HEK293 (cell line): ENCODE results near the gene BBS7.

ENCODE experiments used
- CTCF ChIA-PET: fragments of 350-600 bp; formaldehyde crosslinking; extraction: SDS; loops from one replicate; lab custom pipeline; 2021; ENCODE audit warnings: antibody characterized with exemption; lab: Yijun Ruan, JAX
- POLR2A ChIA-PET: fragments of 300-600 bp; formaldehyde crosslinking; extraction: SDS; loops from one replicate; lab custom pipeline; 2020; ENCODE audit warnings: antibody characterized with exemption, inconsistent platforms; lab: Yijun Ruan, JAX
- H3K27ac ChIP-seq: fragments of 200-500 bp; sonication (Bioruptor generic); 2 replicates; pipeline ENCODE4 v1.5.1; 2014; ENCODE audit warnings: low read depth, low read length, control low read depth, inconsistent platforms; ENCODE audit errors: extremely low read depth
- H3K36me3 ChIP-seq, 2 experiments: fragments of 200-500 bp in 1 of 2; sonication (Bioruptor generic) in 1 of 2; 1 replicate in 1 of 2; 2 replicates in 1 of 2; pipeline ENCODE4 v1.5.1; 2014 to 2017; ENCODE audit warnings: inconsistent platforms in 2 of 2, low read length in 2 of 2; ENCODE audit not compliant: control insufficient read depth in 2 of 2, insufficient read depth in 1 of 2
- H3K4me1 ChIP-seq: fragments of 200-500 bp; sonication (Bioruptor generic); 2 replicates; pipeline ENCODE4 v1.5.1; 2014; ENCODE audit warnings: mild to moderate bottlenecking, low read length, inconsistent platforms; ENCODE audit not compliant: control insufficient read depth, insufficient read depth
- H3K4me3 ChIP-seq: 2 replicates; pipeline ENCODE4 v1.5.1; 2011; ENCODE audit warnings: low read depth, mild to moderate bottlenecking, control low read depth, low read length, moderate library complexity
- H3K9me3 ChIP-seq: fragments of 200-500 bp; sonication (Bioruptor generic); 2 replicates; pipeline ENCODE4 v1.5.1; 2014; ENCODE audit warnings: low read depth, low read length, inconsistent platforms; ENCODE audit not compliant: control insufficient read depth, insufficient read depth
- GLIS1 ChIP-seq: fragments of 450-650 bp; formaldehyde crosslinking; IDR thresholded peaks from 2 replicates; pipeline ENCODE4 v1.5.1; 2016; ENCODE audit warnings: missing biosample characterization, missing genetic modification characterization
- GLIS2 ChIP-seq: fragments of 450-650 bp; formaldehyde crosslinking; IDR thresholded peaks from 2 replicates; pipeline ENCODE4 v1.5.1; 2016; ENCODE audit warnings: missing biosample characterization, missing genetic modification characterization
- HOXA7 ChIP-seq: sonication (generic); formaldehyde crosslinking; IDR thresholded peaks from 2 replicates; pipeline ENCODE4 v1.8.1; 2022; ENCODE audit warnings: missing genetic modification reagents, borderline replicate concordance
- KLF8 ChIP-seq: fragments of 450-650 bp; formaldehyde crosslinking; IDR thresholded peaks from 2 replicates; pipeline ENCODE4 v1.5.1; 2016; ENCODE audit warnings: missing biosample characterization, missing genetic modification characterization
- OSR2 ChIP-seq: fragments of 450-650 bp; formaldehyde crosslinking; IDR thresholded peaks from 2 replicates; pipeline ENCODE4 v1.5.1; 2016; ENCODE audit warnings: missing biosample characterization, missing genetic modification characterization
- REST ChIP-seq: fragments of 450-650 bp; formaldehyde crosslinking; IDR thresholded peaks from 2 replicates; pipeline ENCODE4 v1.5.1; 2016; ENCODE audit warnings: missing biosample characterization, missing genetic modification characterization
- SCRT1 ChIP-seq: fragments of 450-650 bp; formaldehyde crosslinking; IDR thresholded peaks from 2 replicates; pipeline ENCODE4 v1.5.1; 2016; ENCODE audit warnings: missing biosample characterization, missing genetic modification characterization, borderline replicate concordance
- SP3 ChIP-seq: fragments of 450-650 bp; formaldehyde crosslinking; IDR thresholded peaks from 2 replicates; pipeline ENCODE4 v1.5.1; 2016; ENCODE audit warnings: missing biosample characterization, missing genetic modification characterization
- TCF7L2 ChIP-seq: IDR thresholded peaks from 2 replicates; pipeline ENCODE4 v1.6.1; 2011; ENCODE audit warnings: low read depth, mild to moderate bottlenecking, inconsistent platforms, low read length, moderate library complexity, borderline replicate concordance
- TSHZ1 ChIP-seq: fragments of 450-650 bp; formaldehyde crosslinking; IDR thresholded peaks from 2 replicates; pipeline ENCODE4 v1.5.1; 2016; ENCODE audit warnings: missing biosample characterization, missing genetic modification characterization, borderline replicate concordance
- ZFP3 ChIP-seq: fragments of 450-650 bp; formaldehyde crosslinking; IDR thresholded peaks from 2 replicates; pipeline ENCODE4 v1.5.1; 2016; ENCODE audit warnings: low read depth, missing biosample characterization, missing genetic modification characterization
- ZNF10 ChIP-seq: fragments of 450-650 bp; formaldehyde crosslinking; IDR thresholded peaks from 2 replicates; pipeline ENCODE4 v1.5.1; 2017; ENCODE audit warnings: missing biosample characterization, missing genetic modification characterization
- ZNF121 ChIP-seq: fragments of 450-650 bp; formaldehyde crosslinking; IDR thresholded peaks from 2 replicates; pipeline ENCODE4 v1.5.1; 2016; ENCODE audit warnings: missing biosample characterization, missing genetic modification characterization
- ZNF362 ChIP-seq: fragments of 450-650 bp; formaldehyde crosslinking; IDR thresholded peaks from 2 replicates; pipeline ENCODE4 v1.5.1; 2016; ENCODE audit warnings: missing biosample characterization, missing genetic modification characterization
- ZNF561 ChIP-seq: fragments of 450-650 bp; IDR thresholded peaks from 2 replicates; pipeline ENCODE4 v1.5.1; 2018; ENCODE audit warnings: missing biosample characterization, missing genetic modification characterization, borderline replicate concordance
- ZNF600 ChIP-seq: fragments of 450-650 bp; formaldehyde crosslinking; IDR thresholded peaks from 2 replicates; pipeline ENCODE4 v1.5.1; 2016; ENCODE audit warnings: missing biosample characterization, missing genetic modification characterization
- ZNF664 ChIP-seq: fragments of 450-650 bp; formaldehyde crosslinking; IDR thresholded peaks from 2 replicates; pipeline ENCODE4 v1.5.1; 2016; ENCODE audit warnings: missing biosample characterization, missing genetic modification characterization
- ZNF701 ChIP-seq: fragments of 450-650 bp; formaldehyde crosslinking; IDR thresholded peaks from 2 replicates; pipeline ENCODE4 v1.5.1; 2016; ENCODE audit warnings: missing biosample characterization, missing genetic modification characterization
- ZNF843 ChIP-seq: fragments of 450-650 bp; formaldehyde crosslinking; IDR thresholded peaks from 2 replicates; pipeline ENCODE4 v1.5.1; 2016; ENCODE audit warnings: missing biosample characterization, missing genetic modification characterization
- TF ChIP-seq, protein P1 (sequence below): fragments of 450-650 bp; formaldehyde crosslinking; IDR thresholded peaks from 2 replicates; pipeline ENCODE4 v1.5.1; 2017; ENCODE audit warnings: missing biosample characterization, missing genetic modification characterization
- TF ChIP-seq, protein P2 (sequence below): sonication (generic); formaldehyde crosslinking; IDR thresholded peaks from 2 replicates; pipeline ENCODE4 v1.8.1; 2022; ENCODE audit warnings: mild to moderate bottlenecking, moderate library complexity, missing genetic modification reagents
- TF ChIP-seq, protein P3 (sequence below): fragments of 450-650 bp; IDR thresholded peaks from 2 replicates; pipeline ENCODE4 v1.5.1; 2018; ENCODE audit warnings: missing biosample characterization, mild to moderate bottlenecking, missing genetic modification characterization

Gene BBS7

GRCh38 chr4:121817006-121817405 lies 53.3 kb downstream of the BBS7 start:
- CTCF ChIA-PET, result interaction anchor here (0.7 kb wide), 1 partner anchor 109 kb away, joined by 4 read pairs; no protein-coding TSS in a partner anchor
- TF ChIP-seq, protein P1, sequence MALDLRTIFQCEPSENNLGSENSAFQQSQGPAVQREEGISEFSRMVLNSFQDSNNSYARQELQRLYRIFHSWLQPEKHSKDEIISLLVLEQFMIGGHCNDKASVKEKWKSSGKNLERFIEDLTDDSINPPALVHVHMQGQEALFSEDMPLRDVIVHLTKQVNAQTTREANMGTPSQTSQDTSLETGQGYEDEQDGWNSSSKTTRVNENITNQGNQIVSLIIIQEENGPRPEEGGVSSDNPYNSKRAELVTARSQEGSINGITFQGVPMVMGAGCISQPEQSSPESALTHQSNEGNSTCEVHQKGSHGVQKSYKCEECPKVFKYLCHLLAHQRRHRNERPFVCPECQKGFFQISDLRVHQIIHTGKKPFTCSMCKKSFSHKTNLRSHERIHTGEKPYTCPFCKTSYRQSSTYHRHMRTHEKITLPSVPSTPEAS (tag by site-specific recombination), result no peak
- TF ChIP-seq ZNF561 (tag by site-specific recombination) (no peak), ZFP3 (tag by site-specific recombination) (no peak), ZNF701 (tag by site-specific recombination) (no peak), ZNF10 (tag by site-specific recombination) (no peak), TSHZ1 (tag by site-specific recombination) (no peak), ZNF600 (tag by site-specific recombination) (no peak), ZNF362 (tag by site-specific recombination) (no peak), GLIS2 (tag by site-specific recombination) (no peak)
- TF ChIP-seq, protein P2, sequence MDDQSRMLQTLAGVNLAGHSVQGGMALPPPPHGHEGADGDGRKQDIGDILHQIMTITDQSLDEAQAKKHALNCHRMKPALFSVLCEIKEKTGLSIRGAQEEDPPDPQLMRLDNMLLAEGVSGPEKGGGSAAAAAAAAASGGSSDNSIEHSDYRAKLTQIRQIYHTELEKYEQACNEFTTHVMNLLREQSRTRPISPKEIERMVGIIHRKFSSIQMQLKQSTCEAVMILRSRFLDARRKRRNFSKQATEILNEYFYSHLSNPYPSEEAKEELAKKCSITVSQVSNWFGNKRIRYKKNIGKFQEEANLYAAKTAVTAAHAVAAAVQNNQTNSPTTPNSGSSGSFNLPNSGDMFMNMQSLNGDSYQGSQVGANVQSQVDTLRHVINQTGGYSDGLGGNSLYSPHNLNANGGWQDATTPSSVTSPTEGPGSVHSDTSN (CRISPR knock-in tag), result no peak
- TF ChIP-seq, protein P3, sequence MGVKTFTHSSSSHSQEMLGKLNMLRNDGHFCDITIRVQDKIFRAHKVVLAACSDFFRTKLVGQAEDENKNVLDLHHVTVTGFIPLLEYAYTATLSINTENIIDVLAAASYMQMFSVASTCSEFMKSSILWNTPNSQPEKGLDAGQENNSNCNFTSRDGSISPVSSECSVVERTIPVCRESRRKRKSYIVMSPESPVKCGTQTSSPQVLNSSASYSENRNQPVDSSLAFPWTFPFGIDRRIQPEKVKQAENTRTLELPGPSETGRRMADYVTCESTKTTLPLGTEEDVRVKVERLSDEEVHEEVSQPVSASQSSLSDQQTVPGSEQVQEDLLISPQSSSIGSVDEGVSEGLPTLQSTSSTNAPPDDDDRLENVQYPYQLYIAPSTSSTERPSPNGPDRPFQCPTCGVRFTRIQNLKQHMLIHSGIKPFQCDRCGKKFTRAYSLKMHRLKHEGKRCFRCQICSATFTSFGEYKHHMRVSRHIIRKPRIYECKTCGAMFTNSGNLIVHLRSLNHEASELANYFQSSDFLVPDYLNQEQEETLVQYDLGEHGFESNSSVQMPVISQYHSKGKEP (tag by site-specific recombination), result no peak
- Histone ChIP-seq H3K27ac (no peak overlapping the region), H3K4me1 (no peaks in the 10 kb centered on the region; the same call in 1 of the 2 replicates), H3K9me3 (no peaks in the 10 kb centered on the region), H3K4me3 (no peak overlapping the region), H3K36me3 (peaks cover 51 to 97% of the 10 kb centered on the region in 2 experiments)
- POLR2A ChIA-PET, result no interaction called here

DNA sequence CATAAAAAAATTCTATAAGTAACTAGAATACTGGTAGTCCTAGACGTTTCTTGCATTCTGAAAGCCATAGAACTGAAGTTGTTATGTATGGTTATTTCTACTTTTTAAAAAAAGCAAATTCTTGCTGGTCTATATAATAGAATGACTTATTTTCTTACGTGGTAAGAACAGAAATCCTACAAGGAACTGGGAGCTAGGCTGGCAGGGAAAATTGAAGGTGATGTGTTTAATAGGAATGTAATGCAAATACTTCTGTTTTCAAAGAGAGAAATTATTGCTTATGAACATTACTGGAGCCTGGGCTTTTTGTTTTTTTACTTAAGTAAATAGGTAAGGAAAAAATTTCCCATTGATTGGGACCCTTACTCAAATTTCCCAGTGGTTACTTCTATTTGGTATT lies 55.5 kb downstream of the BBS7 start:
- Histone ChIP-seq H3K36me3 (peaks cover 56 to 96% of the 10 kb centered on the region in 2 experiments), H3K4me3 (no peak overlapping the region), H3K27ac (no peak overlapping the region), H3K9me3 (no peaks in the 10 kb centered on the region), H3K4me1 (no peaks in the 10 kb centered on the region)
- ChIA-PET CTCF (interaction anchor here (0.7 kb wide), 1 partner anchor 54 kb away, joined by 3 read pairs; no protein-coding TSS in a partner anchor), POLR2A (no interaction called here)
- TF ChIP-seq OSR2 (tag by site-specific recombination) (no peak), ZNF664 (tag by site-specific recombination) (no peak), TCF7L2 (no peak), REST (no peak), ZNF843 (tag by site-specific recombination) (no peak), ZNF362 (tag by site-specific recombination) (no peak), SCRT1 (tag by site-specific recombination) (no peak), SP3 (tag by site-specific recombination) (no peak), GLIS1 (no peak), HOXA7 (CRISPR knock-in tag) (no peak), KLF8 (tag by site-specific recombination) (no peak), ZNF121 (tag by site-specific recombination) (no peak)
